Neural crest cell (in vitro differentiated cells): Measurements from ENCODE around the gene RGS7. TPM values are rescaled to one million over a fixed set of nuclear protein-coding genes. Genes with fewer than 3 reads are reported as not detected.

ENCODE experiments used
- DNase-seq: peaks from one replicate; pipeline ENCODE4 v3.0.0; 2021; ENCODE audit warnings: low read depth, mixed read lengths, low spot score
- H3K27ac Mint-ChIP-seq: one replicate; pipeline ENCODE4 v1.8.0; 2021; ENCODE audit warnings: mild to moderate bottlenecking, mixed read lengths; ENCODE audit not compliant: unreplicated experiment
- H3K27me3 Mint-ChIP-seq: 2 replicates; pipeline ENCODE4 v1.8.0; 2021; ENCODE audit warnings: low read depth, mild to moderate bottlenecking, mixed read lengths
- H3K36me3 Mint-ChIP-seq: 2 replicates; pipeline ENCODE4 v1.8.0; 2021; ENCODE audit warnings: low read depth, mild to moderate bottlenecking, mixed read lengths
- H3K4me1 Mint-ChIP-seq: 2 replicates; pipeline ENCODE4 v1.8.0; 2021; ENCODE audit warnings: mixed read lengths
- H3K4me3 Mint-ChIP-seq: one replicate; pipeline ENCODE4 v1.8.0; 2021; ENCODE audit warnings: mild to moderate bottlenecking, mixed read lengths
- H3K9me3 Mint-ChIP-seq: 2 replicates; pipeline ENCODE4 v1.8.0; 2021; ENCODE audit warnings: mixed read lengths
- CTCF ChIP-seq: fragments of 200-600 bp; sonication (generic); conservative IDR thresholded peaks from 2 replicates; pipeline ENCODE4 v1.5.0; 2021; ENCODE audit warnings: antibody characterized with exemption, mild to moderate bottlenecking
- total RNA-seq: library from RNA; stranded (reverse); gene quantifications from 2 replicates; pipeline ENCODE4 v1.2.1, GENCODE V29; 2021

The RGS7 gene
- total RNA-seq, 1 donor from 2014 or later, result 0.65 TPM

- H3K36me3 Mint-ChIP-seq, result no peaks in the 10 kb centered on the region
- peaks cover 48% of the 10 kb centered on the region for H3K27me3 Mint-ChIP-seq
- DNase-seq, result no peak
- H3K4me1 Mint-ChIP-seq, result peaks cover 3% of the 10 kb centered on the region
- no peak for TF ChIP-seq CTCF
- H3K9me3 Mint-ChIP-seq, result no peaks in the 10 kb centered on the region
- no peak overlapping the region for H3K4me3 Mint-ChIP-seq
- H3K27ac Mint-ChIP-seq, result no peak overlapping the region
Measured at GRCh38 chr1:241351841-241352240, 5.2 kb downstream of the RGS7 start.

- H3K27ac Mint-ChIP-seq, result no peak overlapping the region
- no peaks in the 10 kb centered on the region for H3K36me3 Mint-ChIP-seq
- H3K9me3 Mint-ChIP-seq, result no peaks in the 10 kb centered on the region
Measured at GRCh38 chr1:241343956-241344355, 13.0 kb downstream of the RGS7 start.

GRCh38 chr1:241336335-241336734 is 20.7 kb downstream of the RGS7 start:
- Mint-ChIP-seq H3K27me3 (peaks cover 24% of the 10 kb centered on the region), H3K4me1 (no peaks in the 10 kb centered on the region), H3K27ac (no peak overlapping the region), H3K9me3 (no peaks in the 10 kb centered on the region), H3K4me3 (no peak overlapping the region), H3K36me3 (no peaks in the 10 kb centered on the region)
- DNase-seq, result no peak
- TF ChIP-seq CTCF, result no peak

More at GRCh38 chr1:241343956-241344355, 13.0 kb downstream of the RGS7 start:
- no peak for TF ChIP-seq CTCF
- peaks cover 3% of the 10 kb centered on the region for H3K27me3 Mint-ChIP-seq
- no peak for DNase-seq
- no peaks in the 10 kb centered on the region for H3K4me1 Mint-ChIP-seq
- no peak overlapping the region for H3K4me3 Mint-ChIP-seq

GRCh38 chr1:241332987-241333386 is 24.0 kb downstream of the RGS7 start:
- Mint-ChIP-seq H3K4me1 (no peaks in the 10 kb centered on the region), H3K9me3 (no peaks in the 10 kb centered on the region), H3K27me3 (peaks cover 25% of the 10 kb centered on the region), H3K27ac (no peak overlapping the region), H3K36me3 (no peaks in the 10 kb centered on the region), H3K4me3 (no peak overlapping the region)
- no peak for TF ChIP-seq CTCF
- no peak for DNase-seq

- TF ChIP-seq CTCF, result no peak
- Mint-ChIP-seq H3K4me3 (no peak overlapping the region), H3K27ac (no peak overlapping the region), H3K27me3 (peaks cover 19% of the 10 kb centered on the region), H3K4me1 (no peaks in the 10 kb centered on the region), H3K9me3 (no peaks in the 10 kb centered on the region), H3K36me3 (no peaks in the 10 kb centered on the region)
- no peak for DNase-seq
Measured at GRCh38 chr1:241332037-241332409, 25.0 kb downstream of the RGS7 start.
